ENCODE results near the gene ETV5. TPM values are rescaled to one million over a fixed set of nuclear protein-coding genes. Genes with fewer than 3 reads are reported as not detected.
"Not testable (repeated sequence)": the region's sequence is repeated elsewhere in the genome, so short reads cannot be mapped to it uniquely, and the experiment has no call there.

Gene ETV5
- total RNA-seq, 1 donor from 2014 or later, result 9.9 TPM

GRCh38 chr3:186024210-186024609 lies 84.7 kb downstream of the ETV5 start:
- DNase-seq (ENCODE audit: low spot score), result no peak

GRCh38 chr3:186022931-186023330 lies 86.0 kb downstream of the ETV5 start:
- DNase-seq (ENCODE audit: low spot score), result peak; percentile 18

GRCh38 chr3:186021673-186022362 lies 87.1 kb downstream of the ETV5 start:
- DNase-seq (ENCODE audit: low spot score), result peak; percentile 43

GRCh38 chr3:186021250-186021649 lies 87.6 kb downstream of the ETV5 start:
- not testable (repeated sequence) for DNase-seq (ENCODE audit: low spot score)

- not testable (repeated sequence) for DNase-seq (ENCODE audit: low spot score)
Observed at GRCh38 chr3:186019288-186019687, 89.6 kb downstream of the ETV5 start.

- DNase-seq (ENCODE audit: low spot score), result no peak
Observed at GRCh38 chr3:186014866-186015265, 94.0 kb downstream of the ETV5 start.

GRCh38 chr3:186013312-186013711 lies 95.6 kb downstream of the ETV5 start:
- no peak for DNase-seq (ENCODE audit: low spot score)

GRCh38 chr3:186012137-186012536 lies 96.8 kb downstream of the ETV5 start:
- no peak for DNase-seq (ENCODE audit: low spot score)

GRCh38 chr3:186004671-186005070 lies 104.2 kb downstream of the ETV5 start:
- no peak for DNase-seq (ENCODE audit: low spot score)

GRCh38 chr3:186004209-186004608 lies 104.7 kb downstream of the ETV5 start:
- no peak for DNase-seq (ENCODE audit: low spot score)

GRCh38 chr3:186003610-186004009 lies 105.3 kb downstream of the ETV5 start:
- no peak for DNase-seq (ENCODE audit: low spot score)

GRCh38 chr3:186002884-186003472 lies 105.9 kb downstream of the ETV5 start:
- no peak for DNase-seq (ENCODE audit: low spot score)

GRCh38 chr3:186001842-186002241 lies 107.0 kb downstream of the ETV5 start:
- no peak for DNase-seq (ENCODE audit: low spot score)

GRCh38 chr3:185999221-185999620 lies 109.7 kb downstream of the ETV5 start:
- no peak for DNase-seq (ENCODE audit: low spot score)

- no peak for DNase-seq (ENCODE audit: low spot score)
Observed at GRCh38 chr3:185998136-185998535, 110.8 kb downstream of the ETV5 start.

GRCh38 chr3:185997130-185997529 lies 111.8 kb downstream of the ETV5 start:
- DNase-seq (ENCODE audit: low spot score), result no peak

Other genes starting within 250 kb of the ETV5 start
- 131 TPM for gene TRA2B, start 171.1 kb downstream of the ETV5 start, total RNA-seq (ENCODE audit: insufficient read depth, low replicate concordance)

Measured in umbilical cord (tissue), 2 donors.